OCI-LY3 (cell line): ENCODE data around the gene RGL1.

Experiments
- H2AFZ ChIP-seq: fragments of 200-600, 300-600 bp; shearing (Covaris generic); 2 replicates; pipeline ENCODE4 v1.6.0; 2014; ENCODE audit warnings: antibody characterized with exemption, low read depth, low read length
- H3K27ac ChIP-seq: fragments of 200-600, 300-600 bp; sonication (generic); 2 replicates; pipeline ENCODE4 v1.5.1; 2014; ENCODE audit warnings: mild to moderate bottlenecking, low read length, moderate library complexity, mixed read lengths
- H3K27me3 ChIP-seq: fragments of 200-600, 300-600 bp; sonication (generic); 2 replicates; pipeline ENCODE4 v1.6.1; 2014; ENCODE audit warnings: low read depth, low read length, mixed read lengths
- H3K36me3 ChIP-seq: fragments of 200-600, 300-600 bp; sonication (generic); replicated peaks from 2 replicates; pipeline ENCODE3; 2014; ENCODE audit warnings: low read depth, low read length, mixed read lengths
- H3K4me1 ChIP-seq: fragments of 300-600, 200-600 bp; sonication (generic); 2 replicates; pipeline ENCODE4 v1.6.1; 2014; ENCODE audit warnings: low read length, mixed read lengths
- H3K4me2 ChIP-seq: fragments of 200-600, 300-600 bp; sonication (generic); 2 replicates; pipeline ENCODE4 v1.6.1; 2014; ENCODE audit warnings: low read length, mixed read lengths
- H3K4me3 ChIP-seq: fragments of 300-600, 200-600 bp; sonication (generic); 2 replicates; pipeline ENCODE4 v1.5.1; 2014; ENCODE audit warnings: antibody characterized with exemption, mild to moderate bottlenecking, low read length, moderate library complexity
- H3K79me2 ChIP-seq: fragments of 300-600, 200-600 bp; shearing (Covaris generic); 2 replicates; pipeline ENCODE4 v1.6.1; 2014; ENCODE audit warnings: mild to moderate bottlenecking, low read length, mixed read lengths
- H3K9ac ChIP-seq: fragments of 300-600, 200-600 bp; shearing (Covaris generic); 2 replicates; pipeline ENCODE4 v1.6.0; 2014; ENCODE audit warnings: mild to moderate bottlenecking, low read length, moderate library complexity
- H3K9me3 ChIP-seq: fragments of 200-600, 300-600 bp; shearing (Covaris generic); 2 replicates; pipeline ENCODE4 v1.6.1; 2014; ENCODE audit warnings: low read length, mixed read lengths; ENCODE audit not compliant: insufficient read depth
- H4K20me1 ChIP-seq: fragments of 200-600, 300-600 bp; sonication (generic); 2 replicates; pipeline ENCODE4 v1.6.1; 2016; ENCODE audit warnings: low read length, mixed read lengths; ENCODE audit not compliant: insufficient read depth
- CTCF ChIP-seq: fragments of 200-600, 300-600 bp; sonication (generic); IDR thresholded peaks from 2 replicates; pipeline ENCODE4 v1.5.1; 2014; ENCODE audit warnings: antibody characterized with exemption, low read length, low read depth
- EZH2phosphoT487 ChIP-seq: fragments of 200-600 bp; shearing (Covaris generic); IDR thresholded peaks from 2 replicates; pipeline ENCODE4 v1.6.1; 2018; ENCODE audit warnings: antibody characterized with exemption, mixed run types, low read depth

Gene RGL1

GRCh38 chr1:183769956-183770815 lies 34.7 kb upstream of the RGL1 start:
- Histone ChIP-seq H3K27me3 (no peaks in the 10 kb centered on the region), H3K4me2 (no peak overlapping the region), H3K9me3 (peaks cover 22% of the 10 kb centered on the region), H3K79me2 (no peaks in the 10 kb centered on the region), H4K20me1 (no peaks in the 10 kb centered on the region), H3K36me3 (peaks cover 13% of the 10 kb centered on the region), H3K9ac (no peak overlapping the region), H2AFZ (no peak overlapping the region), H3K27ac (no peak overlapping the region), H3K4me3 (no peak overlapping the region), H3K4me1 (no peaks in the 10 kb centered on the region)
- TF ChIP-seq CTCF (no peak), EZH2phosphoT487 (no peak)

GRCh38 chr1:183770816-183771128 lies 34.1 kb upstream of the RGL1 start:
- Histone ChIP-seq H4K20me1 (no peaks in the 10 kb centered on the region), H3K79me2 (no peaks in the 10 kb centered on the region), H3K4me1 (no peaks in the 10 kb centered on the region), H3K27me3 (no peaks in the 10 kb centered on the region), H3K4me2 (no peak overlapping the region), H3K9me3 (peaks cover 27% of the 10 kb centered on the region), H3K27ac (no peak overlapping the region), H3K36me3 (peaks cover 15% of the 10 kb centered on the region), H2AFZ (no peak overlapping the region), H3K4me3 (no peak overlapping the region), H3K9ac (no peak overlapping the region)
- TF ChIP-seq CTCF, result no peak
- TF ChIP-seq EZH2phosphoT487, result no peak

- no peak for TF ChIP-seq CTCF
- TF ChIP-seq EZH2phosphoT487, result no peak
- H3K9ac ChIP-seq, result no peak overlapping the region
- no peaks in the 10 kb centered on the region for H3K27me3 ChIP-seq
- H3K4me3 ChIP-seq, result no peak overlapping the region
- H3K27ac ChIP-seq, result no peak overlapping the region
- H3K79me2 ChIP-seq, result no peaks in the 10 kb centered on the region
- no peak overlapping the region for H2AFZ ChIP-seq
- no peaks in the 10 kb centered on the region for H4K20me1 ChIP-seq
- H3K36me3 ChIP-seq, result peaks cover 15% of the 10 kb centered on the region
- peaks cover 27% of the 10 kb centered on the region for H3K9me3 ChIP-seq
- no peak overlapping the region for H3K4me2 ChIP-seq
- no peaks in the 10 kb centered on the region for H3K4me1 ChIP-seq
These were observed 31.2 kb upstream of the RGL1 start for GRCh38 chr1:183773482-183774274.

GRCh38 chr1:183774938-183775337 lies 30.0 kb upstream of the RGL1 start:
- H3K36me3 ChIP-seq, result peaks cover 12% of the 10 kb centered on the region
- no peaks in the 10 kb centered on the region for H3K79me2 ChIP-seq
- no peak overlapping the region for H3K4me2 ChIP-seq
- TF ChIP-seq EZH2phosphoT487 (no peak), CTCF (no peak)
- H2AFZ ChIP-seq, result no peak overlapping the region
- H3K27me3 ChIP-seq, result no peaks in the 10 kb centered on the region
- no peak overlapping the region for H3K27ac ChIP-seq
- no peak overlapping the region for H3K4me3 ChIP-seq
- no peaks in the 10 kb centered on the region for H4K20me1 ChIP-seq
- no peaks in the 10 kb centered on the region for H3K4me1 ChIP-seq
- H3K9ac ChIP-seq, result no peak overlapping the region
- H3K9me3 ChIP-seq, result peaks cover 23% of the 10 kb centered on the region
